ENCODE results near the gene KIF18A. TPM values are rescaled to one million over a fixed set of nuclear protein-coding genes. Genes with fewer than 3 reads are reported as not detected.

The KIF18A gene
- total and polyA plus RNA-seq, 2 of the 13 experiments (the other 11 are each of a cell fraction or from before 2014, with no cell fraction given): 3.4 to 14.4 TPM

DNA sequence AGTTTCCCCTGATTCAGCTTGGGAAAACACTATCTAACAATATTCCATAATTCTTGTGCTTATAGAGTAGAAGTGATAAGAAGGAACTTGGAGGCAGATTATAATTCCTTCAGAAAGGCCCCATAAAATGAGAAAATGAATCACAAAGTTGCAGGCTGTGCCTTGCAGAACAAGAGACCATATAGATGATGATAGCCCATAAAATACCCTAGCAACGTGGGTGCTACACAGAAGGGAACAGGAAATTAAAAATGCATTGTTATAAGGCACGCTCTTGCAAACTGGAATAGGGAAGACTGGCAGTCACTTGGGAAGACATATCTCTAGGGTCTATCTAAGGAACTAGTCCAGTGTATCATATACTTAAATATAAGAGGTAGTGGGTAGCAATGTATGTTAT lies 67.6 kb downstream of the KIF18A start (continued):
- TF ChIP-seq ZNF446 (CRISPR knock-in tag; IDR thresholded peaks at IDR 0.05) (no peak), FOSL2 (CRISPR knock-in tag; IDR thresholded peaks at IDR 0.05) (no peak)

DNA sequence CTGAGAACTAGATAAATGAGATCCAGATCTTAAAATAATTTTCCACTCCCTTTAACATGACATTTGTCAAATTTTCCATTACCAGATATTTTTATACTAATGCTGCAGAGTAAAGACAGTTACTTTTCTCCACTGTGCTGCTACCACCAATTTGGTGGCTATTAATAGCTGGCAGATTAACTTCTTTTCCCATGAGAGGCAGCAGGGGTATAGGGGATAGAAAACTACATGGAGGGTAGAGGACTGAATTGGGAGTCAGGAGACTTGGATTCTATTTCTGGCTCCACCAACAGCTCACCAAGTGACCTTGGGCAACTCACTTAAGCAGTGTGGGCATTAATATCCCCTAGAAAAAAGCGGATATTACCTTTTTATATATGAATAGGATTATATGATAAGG lies 69.2 kb downstream of the KIF18A start:
- WGBS (ENCODE audit: low lambda C conversion rate): 91% methylated on average over 1 of the region's 1 CpG
- no peak for FAIRE-seq
- H3K27ac ChIP-seq (ENCODE audit: extremely low read length, insufficient read depth, low read length): no peak overlapping the region
- H3K4me1 ChIP-seq (ENCODE audit: insufficient read depth, low read length): no peaks in the 10 kb centered on the region
- CTCF ChIA-PET (ENCODE audit: low intra/inter-chr PET ratio, low total read pairs): no interaction called here
- ATAC-seq: no peak
- H3K4me2 ChIP-seq (ENCODE audit: low read depth, low read length): no peak overlapping the region
- POLR2A ChIA-PET: no interaction called here
- no peak overlapping the region for H3K9ac ChIP-seq (ENCODE audit: insufficient read depth, low read depth, low read length)
- H3K4me3 ChIP-seq (replicated peaks in 1 of 3; ENCODE audit: insufficient read depth in 1 of 3, low read depth in 2 of 3, low read length in 3 of 3): no peak overlapping the region
- H3K27me3 ChIP-seq (ENCODE audit: control insufficient read depth in 1 of 2, insufficient read depth in 2 of 2, low read length in 2 of 2): no peaks in the 10 kb centered on the region
- intact Hi-C loops (cut with micrococcal nuclease; ENCODE audit: unreplicated experiment): no loop called here
- TF ChIP-seq BCL6 (CRISPR knock-in tag; IDR thresholded peaks at IDR 0.05) (no peak), ZNF674 (CRISPR knock-in tag; IDR thresholded peaks at IDR 0.05; ENCODE audit: low read depth) (no peak), FOXA1 (IDR thresholded peaks at IDR 0.05) (no peak), FOXA1 (CRISPR knock-in tag; IDR thresholded peaks at IDR 0.05) (no peak), ZNF230 (CRISPR knock-in tag; IDR thresholded peaks at IDR 0.05) (no peak), ZNF83 (CRISPR knock-in tag; IDR thresholded peaks at IDR 0.05; ENCODE audit: borderline replicate concordance) (no peak)
- TF ChIP-seq, protein P1, sequence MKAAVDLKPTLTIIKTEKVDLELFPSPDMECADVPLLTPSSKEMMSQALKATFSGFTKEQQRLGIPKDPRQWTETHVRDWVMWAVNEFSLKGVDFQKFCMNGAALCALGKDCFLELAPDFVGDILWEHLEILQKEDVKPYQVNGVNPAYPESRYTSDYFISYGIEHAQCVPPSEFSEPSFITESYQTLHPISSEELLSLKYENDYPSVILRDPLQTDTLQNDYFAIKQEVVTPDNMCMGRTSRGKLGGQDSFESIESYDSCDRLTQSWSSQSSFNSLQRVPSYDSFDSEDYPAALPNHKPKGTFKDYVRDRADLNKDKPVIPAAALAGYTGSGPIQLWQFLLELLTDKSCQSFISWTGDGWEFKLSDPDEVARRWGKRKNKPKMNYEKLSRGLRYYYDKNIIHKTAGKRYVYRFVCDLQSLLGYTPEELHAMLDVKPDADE (CRISPR knock-in tag; IDR thresholded peaks at IDR 0.05): no peak
- no TSS peak for BruUV-seq (replicated peaks)
- in situ Hi-C loops (cut with HindIII; ENCODE audit: extremely low pct_ligation_motif_present, low pct_unique_long_range_greater_than_20kb): no loop called here
- no peaks in the 10 kb centered on the region for H4K20me1 ChIP-seq (ENCODE audit: insufficient read depth, low read length)
- H2AFZ ChIP-seq (ENCODE audit: low read length): no peak overlapping the region
- no peak for DNase-seq (ENCODE audit: low spot score)
- H3K79me2 ChIP-seq (ENCODE audit: insufficient read depth, low read length): no peaks in the 10 kb centered on the region
- no peaks in the 10 kb centered on the region for H3K9me3 ChIP-seq (ENCODE audit: low read length)
- no peaks in the 10 kb centered on the region; a peak in 1 of 5 replicates for H3K36me3 ChIP-seq (replicated peaks in 1 of 2; ENCODE audit: control insufficient read depth in 1 of 2, insufficient read depth in 2 of 2, low read length in 2 of 2)
